ENCODE data around the gene NUP210L.

DNA sequence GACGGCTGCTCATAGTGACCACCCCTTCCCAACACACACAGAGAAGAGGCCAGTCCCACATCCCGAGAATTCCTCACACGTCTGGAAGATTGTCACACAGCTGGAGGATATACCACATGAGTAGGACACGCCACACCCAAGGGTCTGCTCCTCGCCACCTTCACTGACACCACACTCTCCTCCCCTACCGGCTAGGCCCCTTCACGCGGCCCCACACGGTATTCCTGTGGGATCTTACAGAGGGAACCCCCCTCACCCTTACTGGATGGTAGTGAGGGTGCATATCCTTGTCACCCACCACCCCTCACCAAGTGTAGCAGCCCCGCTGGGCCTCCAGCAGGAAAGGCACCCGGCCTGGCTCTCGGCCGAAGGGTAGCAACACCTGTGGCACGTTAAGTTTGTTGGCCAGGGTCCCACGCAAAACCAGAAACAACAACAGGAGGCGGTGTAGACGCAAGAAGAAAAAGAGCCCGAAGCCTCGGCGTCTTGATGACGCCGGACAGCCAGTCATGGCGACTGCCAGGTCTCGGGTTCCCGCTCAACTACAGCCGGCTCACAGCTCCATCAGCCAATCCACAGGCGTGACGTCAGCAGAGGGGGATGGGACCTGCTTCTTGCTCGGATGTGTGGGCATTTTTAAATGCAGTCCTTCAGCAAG is at the start of gene NUP210L:
- TF ChIP-seq, protein P1, sequence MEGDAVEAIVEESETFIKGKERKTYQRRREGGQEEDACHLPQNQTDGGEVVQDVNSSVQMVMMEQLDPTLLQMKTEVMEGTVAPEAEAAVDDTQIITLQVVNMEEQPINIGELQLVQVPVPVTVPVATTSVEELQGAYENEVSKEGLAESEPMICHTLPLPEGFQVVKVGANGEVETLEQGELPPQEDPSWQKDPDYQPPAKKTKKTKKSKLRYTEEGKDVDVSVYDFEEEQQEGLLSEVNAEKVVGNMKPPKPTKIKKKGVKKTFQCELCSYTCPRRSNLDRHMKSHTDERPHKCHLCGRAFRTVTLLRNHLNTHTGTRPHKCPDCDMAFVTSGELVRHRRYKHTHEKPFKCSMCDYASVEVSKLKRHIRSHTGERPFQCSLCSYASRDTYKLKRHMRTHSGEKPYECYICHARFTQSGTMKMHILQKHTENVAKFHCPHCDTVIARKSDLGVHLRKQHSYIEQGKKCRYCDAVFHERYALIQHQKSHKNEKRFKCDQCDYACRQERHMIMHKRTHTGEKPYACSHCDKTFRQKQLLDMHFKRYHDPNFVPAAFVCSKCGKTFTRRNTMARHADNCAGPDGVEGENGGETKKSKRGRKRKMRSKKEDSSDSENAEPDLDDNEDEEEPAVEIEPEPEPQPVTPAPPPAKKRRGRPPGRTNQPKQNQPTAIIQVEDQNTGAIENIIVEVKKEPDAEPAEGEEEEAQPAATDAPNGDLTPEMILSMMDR (IDR thresholded peaks at IDR 0.05): no peak
- peak in 1 of 2 donors; percentile 26 for TF ChIP-seq POLR2A (IDR thresholded peaks at IDR 0.05)

Data from uterus (tissue), 2 donors.